Measurements from ENCODE around the gene STX1B. TPM values are rescaled to one million over a fixed set of nuclear protein-coding genes. Genes with fewer than 3 reads are reported as not detected.

Gene STX1B
- polyA plus RNA-seq, 1 experiment = 1.5 TPM

GRCh38 chr16:30990105-30990504, 20.3 kb downstream of the STX1B start:
- no peaks in the 10 kb centered on the region for H3K27me3 ChIP-seq (ENCODE audit: control insufficient read depth, insufficient read depth, low read length)
- no peak for DNase-seq (ENCODE audit: low read depth)
- peaks cover 5% of the 10 kb centered on the region for H3K36me3 ChIP-seq (ENCODE audit: control insufficient read depth, insufficient read depth, low read length)
- no peak overlapping the region for H3K4me3 ChIP-seq (ENCODE audit: low read depth, low read length)
- ChIA-PET CTCF (no interaction called here), POLR2A (no interaction called here)
- TF ChIP-seq CTCF (IDR thresholded peaks at IDR 0.05; ENCODE audit: insufficient read depth, low read depth, low read length) = no peak

GRCh38 chr16:30989469-30990047, 20.9 kb downstream of the STX1B start:
- peaks cover 5% of the 10 kb centered on the region for H3K36me3 ChIP-seq (ENCODE audit: control insufficient read depth, insufficient read depth, low read length)
- no peak for TF ChIP-seq CTCF (IDR thresholded peaks at IDR 0.05; ENCODE audit: insufficient read depth, low read depth, low read length)
- no peak for DNase-seq (ENCODE audit: low read depth)
- no peaks in the 10 kb centered on the region for H3K27me3 ChIP-seq (ENCODE audit: control insufficient read depth, insufficient read depth, low read length)
- ChIA-PET CTCF (no interaction called here), POLR2A (no interaction called here)
- no peak overlapping the region for H3K4me3 ChIP-seq (ENCODE audit: low read depth, low read length)

GRCh38 chr16:30987581-30988190, 22.8 kb downstream of the STX1B start:
- no peak for TF ChIP-seq CTCF (IDR thresholded peaks at IDR 0.05; ENCODE audit: insufficient read depth, low read depth, low read length)
- Histone ChIP-seq H3K4me3 (ENCODE audit: low read depth, low read length) (no peak overlapping the region), H3K27me3 (ENCODE audit: control insufficient read depth, insufficient read depth, low read length) (no peaks in the 10 kb centered on the region), H3K36me3 (ENCODE audit: control insufficient read depth, insufficient read depth, low read length) (peaks cover 11% of the 10 kb centered on the region)
- POLR2A ChIA-PET = no interaction called here
- DNase-seq (ENCODE audit: low read depth) = no peak
- CTCF ChIA-PET = interaction anchor here (1.0 to 1.1 kb wide), 2 partner anchors 29 to 455 kb away, joined by 3 read pairs; partner anchors contain the start of gene ZNF843

GRCh38 chr16:30986129-30986991, 24.1 kb downstream of the STX1B start:
- TF ChIP-seq CTCF (IDR thresholded peaks at IDR 0.05; ENCODE audit: insufficient read depth, low read depth, low read length) = no peak
- CTCF ChIA-PET = interaction anchor here (0.8 to 5.0 kb wide), 23 partner anchors 7 to 882 kb away, joined by 3 to 54 read pairs (median 5); partner anchors contain the start of genes KAT8, VKORC1, ZNF646 and ZNF668
- DNase-seq (ENCODE audit: low read depth) = no peak
- Histone ChIP-seq H3K36me3 (ENCODE audit: control insufficient read depth, insufficient read depth, low read length) (peaks cover 13% of the 10 kb centered on the region), H3K4me3 (ENCODE audit: low read depth, low read length) (no peak overlapping the region), H3K27me3 (ENCODE audit: control insufficient read depth, insufficient read depth, low read length) (no peaks in the 10 kb centered on the region)
- POLR2A ChIA-PET = no interaction called here
